IMR-90 (cell line): Measurements from ENCODE around the gene DAGLA. TPM values are rescaled to one million over a fixed set of nuclear protein-coding genes. Genes with fewer than 3 reads are reported as not detected.

Experiments
- ATAC-seq: fragments of 200-7000 bp; cut with Tn5 transposase; 2 replicates; pipeline ENCODE4 v1.9.1; 2020; ENCODE audit warnings: low read depth, mild to moderate bottlenecking, moderate library complexity
- BruUV-seq: library from RNA; stranded (reverse); fragments of 400-500 nt; replicated peaks from 2 replicates; lab custom pipeline; 2021; lab: Mats Ljungman, UMichigan
- CTCF ChIA-PET: fragments of 300-600 bp; formaldehyde crosslinking; extraction: SDS; loops from one replicate; lab custom pipeline; 2021; ENCODE audit warnings: antibody characterized with exemption; lab: Yijun Ruan, JAX
- POLR2A ChIA-PET: fragments of 300-600 bp; sonication (Branson Sonifier 250); formaldehyde crosslinking; loops from one replicate; lab custom pipeline; 2022; ENCODE audit warnings: antibody characterized with exemption; ENCODE audit not compliant: unreplicated experiment; lab: Charles Lee
- DNase-seq: peaks from one replicate; pipeline ENCODE4 v3.0.0; 2013
- H2AFZ ChIP-seq: replicated peaks from 2 replicates; pipeline ENCODE3; 2013; ENCODE audit warnings: low read length, mild to moderate bottlenecking; ENCODE audit not compliant: poor library complexity
- H2AK5ac ChIP-seq: 2 replicates; pipeline ENCODE4 v1.6.1; 2013; ENCODE audit warnings: low read depth, low read length, inconsistent platforms
- H2AK9ac ChIP-seq: replicated peaks from 2 replicates; pipeline ENCODE3; 2013; ENCODE audit warnings: mild to moderate bottlenecking, low read depth, low read length, moderate library complexity; ENCODE audit not compliant: poor library complexity
- H2BK120ac ChIP-seq: 2 replicates; pipeline ENCODE4 v1.6.1; 2013; ENCODE audit warnings: low read depth, low read length, inconsistent platforms
- H2BK15ac ChIP-seq: 3 replicates; pipeline ENCODE4 v1.6.1; 2013; ENCODE audit warnings: low read depth, low read length, inconsistent platforms
- H2BK20ac ChIP-seq: 2 replicates; pipeline ENCODE4 v1.6.1; 2013; ENCODE audit warnings: low read depth, mild to moderate bottlenecking, inconsistent platforms, low read length, moderate library complexity
- H2BK5ac ChIP-seq: 2 replicates; pipeline ENCODE4 v1.6.1; 2013; ENCODE audit warnings: mild to moderate bottlenecking, low read depth, low read length, inconsistent platforms; ENCODE audit not compliant: poor library complexity, severe bottlenecking
- H3K14ac ChIP-seq: replicated peaks from 2 replicates; pipeline ENCODE4 v1.6.1; 2013; ENCODE audit warnings: low read depth, low read length, inconsistent platforms
- H3K18ac ChIP-seq: 2 replicates; pipeline ENCODE4 v1.6.1; 2013; ENCODE audit warnings: low read depth, low read length, control low read depth
- H3K23ac ChIP-seq: 2 replicates; pipeline ENCODE4 v1.6.1; 2013; ENCODE audit warnings: low read depth, low read length, inconsistent platforms
- H3K27ac ChIP-seq: 2 replicates; pipeline ENCODE4 v1.5.1; 2013; ENCODE audit warnings: mild to moderate bottlenecking, control low read depth, low read length; ENCODE audit not compliant: insufficient read depth
- H3K27me3 ChIP-seq: 2 replicates; pipeline ENCODE4 v1.6.1; 2013; ENCODE audit warnings: low read length; ENCODE audit not compliant: control insufficient read depth, insufficient read depth
- H3K36me3 ChIP-seq: 2 replicates; pipeline ENCODE4 v1.6.1; 2013; ENCODE audit warnings: low read length, mixed read lengths; ENCODE audit not compliant: control insufficient read depth, insufficient read depth
- H3K4ac ChIP-seq: 2 replicates; pipeline ENCODE4 v1.6.1; 2013; ENCODE audit warnings: low read depth, low read length, inconsistent platforms
- H3K4me1 ChIP-seq: 2 replicates; pipeline ENCODE4 v1.6.1; 2013; ENCODE audit warnings: low read length, mixed read lengths; ENCODE audit not compliant: control insufficient read depth, insufficient read depth
- H3K4me2 ChIP-seq: 2 replicates; pipeline ENCODE4 v1.6.1; 2013; ENCODE audit warnings: low read depth, mild to moderate bottlenecking, control low read depth, low read length, moderate library complexity
- H3K4me3 ChIP-seq: 2 replicates; pipeline ENCODE4 v1.5.1; 2013; ENCODE audit warnings: low read depth, mild to moderate bottlenecking, control low read depth, low read length, moderate library complexity; ENCODE audit not compliant: insufficient read depth
- H3K56ac ChIP-seq: 2 replicates; pipeline ENCODE4 v1.6.1; 2013; ENCODE audit warnings: low read length, inconsistent platforms; ENCODE audit not compliant: insufficient read depth; ENCODE audit errors: extremely low read depth
- H3K79me1 ChIP-seq, 2 experiments: 2 replicates each; pipeline ENCODE4 v1.6.1; 2013; ENCODE audit warnings: low read length in 2 of 2, inconsistent platforms in 1 of 2, low read depth in 1 of 2
- H3K9ac ChIP-seq: 2 replicates; pipeline ENCODE4 v1.6.1; 2013; ENCODE audit warnings: low read depth, low read length, control low read depth
- H3K9me1 ChIP-seq: 2 replicates; pipeline ENCODE4 v1.6.1; 2013; ENCODE audit warnings: low read length, inconsistent platforms; ENCODE audit not compliant: insufficient read depth
- H3K9me3 ChIP-seq: 2 replicates; pipeline ENCODE4 v1.6.1; 2013; ENCODE audit warnings: low read length; ENCODE audit not compliant: control insufficient read depth, insufficient read depth
- H4K20me1 ChIP-seq: 2 replicates; pipeline ENCODE4 v1.6.1; 2013; ENCODE audit warnings: low read length, inconsistent platforms; ENCODE audit not compliant: insufficient read depth
- H4K5ac ChIP-seq: 2 replicates; pipeline ENCODE4 v1.6.1; 2013; ENCODE audit warnings: mild to moderate bottlenecking, low read depth, low read length, control low read depth
- H4K8ac ChIP-seq, 2 experiments: 2 replicates each; pipeline ENCODE4 v1.6.1; 2013; ENCODE audit warnings: low read depth in 2 of 2, low read length in 2 of 2, control low read depth in 1 of 2, inconsistent platforms in 1 of 2
- H4K91ac ChIP-seq: 2 replicates; pipeline ENCODE4 v1.6.1; 2013; ENCODE audit warnings: low read depth, low read length, inconsistent platforms; ENCODE audit not compliant: insufficient read depth
- SMC3 ChIP-seq: fragments of 150-350 bp; IDR thresholded peaks from 2 replicates; pipeline ENCODE4 v1.6.1; 2016; ENCODE audit warnings: low read depth, mild to moderate bottlenecking, antibody characterized with exemption, low read length, moderate library complexity
- WGBS, 2 experiments: methylation state at CpG; one replicate each; pipeline versions ENCODE4 v1.1.5 to v1.1.7; 2013; ENCODE audit warnings: missing lambda C conversion rate in 2 of 2; ENCODE audit not compliant: insufficient read length in 1 of 2; ENCODE audit errors: extremely low coverage in 2 of 2; 5-methylcytosine and 5-hydroxymethylcytosine counted together
- dilution Hi-C: fragments of 300-500 bp; cut with HindIII; formaldehyde crosslinking; loops from one replicate; pipeline ENCODE4 v1.14.3; 2018; ENCODE audit warnings: low sequenced_read_pairs; ENCODE audit not compliant: unreplicated experiment
- in situ Hi-C: fragments of 300-500 bp; cut with MboI; formaldehyde crosslinking; loops from 3 replicates; pipeline ENCODE4 v1.14.3; 2019; ENCODE audit warnings: low sequenced_read_pairs, inconsistent platforms, mixed read lengths
- intact Hi-C: fragments of 100-400 bp; cut with micrococcal nuclease; formaldehyde crosslinking; loops from 2 replicates; pipeline ENCODE4 v1.10.0; 2022
- polyA plus RNA-seq, 3 experiments: library from polyadenylated mRNA; depleted of rRNA; stranded (reverse); fragments of >200 nt; gene quantifications; 2 replicates each; pipeline ENCODE4 v1.2.3, GENCODE V29; 2012; ENCODE audit warnings: low replicate concordance in 1 of 3
- total RNA-seq: library from RNA; depleted of rRNA; stranded (reverse); fragments of >200 nt; gene quantifications from 2 replicates; pipeline ENCODE4 v1.2.3, GENCODE V29; 2012
- TF ChIP-seq, protein P1 (sequence below): fragments of 150-350 bp; IDR thresholded peaks from 2 replicates; pipeline ENCODE4 v1.6.1; 2017; ENCODE audit warnings: mild to moderate bottlenecking, antibody characterized with exemption, low read length, low read depth

The DAGLA gene
- total and polyA plus RNA-seq, 2 of the 4 experiments (the other 2 are of a cell fraction): 0.90 to 3.8 TPM

- no peak overlapping the region for H3K4me2 ChIP-seq
- H3K79me1 ChIP-seq: no peaks in the 10 kb centered on the region
- intact Hi-C loops: loop anchor here (1.0 to 10.0 kb wide), 4 partner anchors 52 to 255 kb away; partner anchors contain the start of genes DAGLA and SYT7
- H3K56ac ChIP-seq: no peak overlapping the region
- no peaks in the 10 kb centered on the region; the same call in 1 of the 2 replicates for H4K20me1 ChIP-seq
- in situ Hi-C loops: no loop called here
- BruUV-seq: no TSS peak
- H2BK5ac ChIP-seq: no peak overlapping the region
- no peak overlapping the region for H3K9ac ChIP-seq
- no peak overlapping the region for H3K27ac ChIP-seq
- WGBS, 2 experiments: 47% methylated on average over 2 of the region's 6 CpGs; no CpG with 5 or more reads in 1 of the 2 experiments
- no peaks in the 10 kb centered on the region for H3K9me3 ChIP-seq
- H3K9me1 ChIP-seq: no peaks in the 10 kb centered on the region
- ATAC-seq (peak; percentile 33), DNase-seq (peak; percentile 34)
- no peak overlapping the region for H2BK120ac ChIP-seq
- no peak overlapping the region for H2AFZ ChIP-seq
- TF ChIP-seq, protein P1, sequence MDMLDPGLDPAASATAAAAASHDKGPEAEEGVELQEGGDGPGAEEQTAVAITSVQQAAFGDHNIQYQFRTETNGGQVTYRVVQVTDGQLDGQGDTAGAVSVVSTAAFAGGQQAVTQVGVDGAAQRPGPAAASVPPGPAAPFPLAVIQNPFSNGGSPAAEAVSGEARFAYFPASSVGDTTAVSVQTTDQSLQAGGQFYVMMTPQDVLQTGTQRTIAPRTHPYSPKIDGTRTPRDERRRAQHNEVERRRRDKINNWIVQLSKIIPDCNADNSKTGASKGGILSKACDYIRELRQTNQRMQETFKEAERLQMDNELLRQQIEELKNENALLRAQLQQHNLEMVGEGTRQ: no peak
- no peak for TF ChIP-seq SMC3
- no peak overlapping the region for H4K8ac ChIP-seq
- CTCF ChIA-PET: interaction anchor here (0.5 to 1.7 kb wide), 13 partner anchors 9 to 287 kb away, joined by 3 to 9 read pairs (median 5); partner anchors contain the start of gene DAGLA
- H3K4me3 ChIP-seq: no peak overlapping the region
- peaks cover 3% of the 10 kb centered on the region; the same call in 1 of the 2 replicates for H3K4me1 ChIP-seq
- H3K36me3 ChIP-seq: peaks cover 10% of the 10 kb centered on the region; the same call in 1 of the 2 replicates
- no peak overlapping the region for H4K5ac ChIP-seq
- no peak overlapping the region for H3K14ac ChIP-seq
- H3K4ac ChIP-seq: no peak overlapping the region
- no peak overlapping the region for H4K91ac ChIP-seq
- no peak overlapping the region for H3K18ac ChIP-seq
- no peak overlapping the region for H2AK9ac ChIP-seq
- dilution Hi-C loops: no loop called here
- H2AK5ac ChIP-seq: no peak overlapping the region
- no peak overlapping the region for H3K23ac ChIP-seq
- POLR2A ChIA-PET: no interaction called here
- H3K27me3 ChIP-seq: no peaks in the 10 kb centered on the region
- H2BK20ac ChIP-seq: no peak overlapping the region
- no peak overlapping the region for H2BK15ac ChIP-seq
These were observed 52.5 kb downstream of the DAGLA start for GRCh38 chr11:61732705-61733104.
